DMS79 (cell line): ENCODE data around the gene KIAA1614.

Experiments
- DNase-seq: peaks from one replicate; lab custom pipeline; 2025; lab: John Stamatoyannopoulos, UW

KIAA1614 gene

DNA sequence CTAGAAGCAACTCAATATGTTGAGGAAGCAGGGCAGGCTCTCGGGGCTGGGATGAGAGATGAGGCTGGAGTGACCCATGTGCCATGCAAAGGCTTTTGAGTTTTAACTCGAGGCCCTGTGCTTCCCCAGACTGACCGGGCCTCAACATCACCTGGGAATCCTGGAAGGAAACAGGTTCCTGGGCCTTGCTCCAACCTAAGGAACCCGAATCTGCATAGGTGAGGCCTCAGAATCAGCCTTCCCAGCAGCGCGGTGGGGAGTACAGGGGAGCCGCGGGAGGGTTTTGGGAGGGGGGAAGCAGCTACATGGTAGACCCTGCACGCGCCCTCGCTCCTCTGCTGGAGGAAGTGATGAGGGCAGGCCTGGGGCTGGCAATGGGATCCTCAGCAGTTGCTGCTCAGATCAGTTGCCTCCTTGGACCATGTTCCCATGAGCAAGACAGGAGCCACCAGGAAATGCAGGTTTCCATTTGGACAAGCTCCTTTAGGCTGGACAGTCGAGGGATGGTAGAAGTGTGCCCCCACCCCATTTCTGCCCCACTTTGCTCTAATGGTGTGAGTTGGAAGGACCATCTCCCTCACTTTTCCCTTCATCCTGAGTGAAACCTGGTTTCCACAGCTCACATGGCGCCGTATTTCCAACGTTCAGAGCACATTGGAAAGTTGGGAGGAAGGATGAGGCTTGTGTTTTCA lies 4.5 kb upstream of the KIAA1614 start:
- DNase-seq = no peak

DNA sequence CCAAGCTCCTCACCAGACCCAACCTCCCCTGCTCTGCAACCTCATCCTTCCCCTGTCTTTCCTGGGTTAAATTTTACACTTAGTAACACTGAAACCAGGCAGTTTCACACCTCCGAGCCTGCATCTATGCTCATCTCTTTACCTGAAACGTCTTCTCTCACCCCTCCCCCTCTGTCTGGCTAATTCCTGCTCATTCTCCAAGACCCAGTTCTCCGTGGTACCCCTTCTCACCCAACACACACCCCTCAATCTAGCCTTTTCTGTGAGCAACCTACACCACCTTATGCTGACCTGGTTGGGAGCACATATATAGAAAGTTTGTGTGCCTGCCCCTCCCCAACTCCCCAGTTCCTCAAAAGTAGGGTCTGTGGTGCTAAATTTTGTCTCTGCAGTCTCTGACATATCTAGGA lies 3.7 kb upstream of the KIAA1614 start:
- no peak for DNase-seq

DNA sequence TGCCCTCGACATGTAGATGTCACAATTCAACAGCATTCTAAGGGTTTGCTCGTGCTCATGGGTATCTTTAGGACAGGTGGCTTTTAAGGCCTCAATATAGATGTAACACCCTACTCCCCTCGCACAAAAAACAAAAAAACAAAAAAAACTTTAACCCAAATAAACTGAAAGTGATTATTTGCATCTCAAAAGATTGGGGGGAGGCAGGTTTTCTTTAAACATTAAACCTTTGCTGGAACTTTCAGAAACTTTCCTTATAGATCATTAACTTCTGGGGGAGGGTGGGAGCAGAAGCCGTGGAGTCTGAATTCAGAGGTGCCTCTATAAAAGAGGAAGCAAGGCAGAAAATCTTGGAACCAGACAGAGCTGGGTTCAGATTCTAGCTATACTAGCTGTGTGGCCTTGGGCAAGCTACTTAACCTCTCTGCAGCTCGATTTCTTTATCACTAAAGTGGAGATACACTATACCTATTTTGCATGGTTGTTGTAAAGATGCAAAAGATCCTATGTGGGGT lies 3.2 kb upstream of the KIAA1614 start:
- no peak for DNase-seq

DNA sequence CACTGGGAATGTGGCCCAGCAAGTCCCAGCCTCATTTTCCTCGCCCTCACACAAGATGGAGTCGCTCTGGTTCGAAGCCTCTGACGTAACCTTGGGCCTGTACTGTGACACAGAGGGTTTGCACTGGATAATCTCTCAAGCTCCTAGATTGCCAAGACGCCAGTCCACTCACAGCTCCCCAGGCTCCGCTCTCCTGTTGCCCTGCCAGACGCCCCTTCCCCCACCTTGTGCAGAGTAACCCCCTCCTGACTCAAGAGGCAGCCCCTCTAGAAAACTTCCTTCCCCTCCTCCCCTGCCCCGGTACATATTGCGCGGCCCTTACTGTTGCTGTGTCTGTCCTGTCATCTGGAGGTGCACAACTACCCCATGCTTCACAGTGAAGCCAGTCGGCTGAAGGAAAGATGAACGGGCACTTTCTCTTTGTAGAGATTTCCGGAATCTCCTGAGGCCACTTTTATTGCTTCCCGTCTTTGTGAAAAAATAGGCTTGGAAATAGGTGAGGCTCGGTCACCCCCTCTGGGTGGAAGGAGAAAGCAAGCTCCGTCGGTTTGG lies 981 bp upstream of the KIAA1614 start:
- DNase-seq = peak; percentile 49

DNA sequence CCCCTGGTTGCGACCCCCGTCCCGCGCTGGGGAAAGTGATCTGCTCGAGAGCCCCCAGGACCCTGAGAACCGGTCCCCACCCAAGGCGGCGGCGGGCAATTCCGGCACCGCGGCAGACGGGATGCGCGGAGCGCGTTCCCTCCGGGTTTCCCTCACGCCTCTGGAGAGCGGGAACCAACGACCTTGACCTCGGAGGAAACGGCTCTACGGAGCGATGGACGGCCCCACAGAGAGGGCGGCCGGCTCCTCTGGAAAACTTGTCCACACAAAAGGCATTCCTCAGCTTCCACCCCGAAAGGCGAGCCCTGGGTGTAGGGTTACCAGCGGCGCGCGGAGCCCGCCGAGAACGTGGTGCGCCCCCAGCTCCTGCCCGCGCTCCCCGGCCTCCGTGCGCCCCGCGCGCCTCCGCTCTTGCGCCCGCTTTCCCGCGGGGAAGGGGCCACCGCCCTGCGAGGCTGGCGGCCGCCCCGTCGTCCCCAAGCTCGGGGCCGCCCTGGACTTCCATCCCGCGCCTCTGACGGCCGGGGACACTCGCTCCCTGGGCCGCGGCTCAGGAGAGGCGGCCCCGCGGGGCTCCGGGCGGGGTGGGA lies 391 bp upstream of the KIAA1614 start:
- no peak for DNase-seq

DNA sequence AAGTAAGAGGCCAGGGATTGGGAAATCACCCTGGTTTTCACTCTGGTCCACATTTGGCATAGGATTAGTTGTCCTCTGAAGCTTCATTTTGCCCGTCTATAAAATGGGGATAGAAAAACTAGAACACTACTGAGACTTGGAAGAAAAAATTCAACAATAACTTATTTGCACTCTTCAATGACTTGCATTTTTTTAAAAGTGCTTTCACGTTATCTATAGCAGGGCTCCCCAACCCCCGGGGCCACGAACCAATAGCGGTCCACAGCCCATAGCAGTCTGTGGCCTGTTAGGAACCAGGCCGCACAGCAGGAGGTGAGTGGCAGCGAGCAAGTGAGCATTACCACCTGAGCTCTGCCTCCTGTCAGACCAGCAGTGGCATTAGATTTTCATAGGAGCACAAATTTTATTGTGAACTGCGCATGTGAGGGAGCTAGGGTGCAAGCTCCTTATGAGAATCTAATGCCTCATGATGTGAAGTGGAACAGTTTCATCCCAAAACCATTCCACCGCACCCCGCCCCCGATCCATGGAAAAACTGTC lies 2.8 kb downstream of the KIAA1614 start:
- no peak for DNase-seq

DNA sequence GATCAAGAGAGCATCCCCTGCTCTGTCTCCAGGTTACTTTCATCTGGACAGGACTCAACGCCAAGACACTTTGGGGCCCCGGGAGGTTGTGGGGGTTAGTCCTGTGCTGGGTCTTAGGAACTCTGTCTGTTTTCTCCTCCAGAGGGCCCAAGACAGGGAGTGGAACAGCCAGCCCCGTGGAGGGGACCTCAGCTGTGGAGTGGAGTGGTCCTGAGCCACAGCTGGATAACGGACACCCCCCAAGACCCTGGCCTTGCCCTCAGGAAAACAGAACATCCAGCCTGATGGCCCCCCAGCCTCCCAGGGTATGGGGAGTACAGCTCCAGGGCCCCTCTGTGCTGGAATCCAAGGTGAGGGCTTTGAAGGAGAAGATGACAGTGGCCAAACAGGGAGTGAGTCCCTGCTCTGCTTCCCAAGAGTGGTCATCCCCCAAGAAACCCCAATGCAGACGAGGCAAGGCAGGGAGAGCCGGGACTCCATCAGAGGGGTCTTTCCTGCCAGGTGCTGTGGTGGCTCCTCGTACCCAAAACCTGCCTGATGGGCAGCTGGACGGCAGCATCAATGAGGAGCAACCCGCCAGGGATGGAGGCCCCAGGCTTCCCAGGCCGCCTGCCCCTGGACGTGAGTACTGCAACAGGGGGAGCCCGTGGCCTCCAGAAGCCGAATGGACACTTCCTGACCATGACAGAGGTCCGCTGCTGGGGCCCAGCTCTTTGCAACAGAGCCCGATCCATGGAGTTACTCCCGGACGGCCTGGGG lies 3.5 kb downstream of the KIAA1614 start:
- DNase-seq = no peak

DNA sequence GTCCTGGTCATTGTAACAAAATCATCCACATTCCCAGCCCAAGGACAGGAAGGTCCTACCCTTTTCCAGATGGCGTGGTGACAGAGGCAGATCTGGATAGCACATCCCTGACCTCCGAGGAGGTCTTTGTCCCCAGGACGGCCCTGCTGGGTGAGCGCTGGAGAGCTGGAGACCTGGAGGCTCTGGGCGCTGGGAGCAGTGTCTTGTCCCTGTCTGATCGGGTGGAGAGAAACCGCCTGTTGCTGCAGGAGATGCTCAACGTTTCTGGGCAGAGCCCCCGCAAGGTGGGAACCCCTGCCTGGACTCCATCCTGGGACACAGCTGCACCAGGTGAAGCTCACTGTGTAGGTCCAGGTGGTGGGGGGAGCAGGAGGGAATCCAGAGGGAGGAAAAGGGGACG lies 4.1 kb downstream of the KIAA1614 start:
- DNase-seq = no peak

DNA sequence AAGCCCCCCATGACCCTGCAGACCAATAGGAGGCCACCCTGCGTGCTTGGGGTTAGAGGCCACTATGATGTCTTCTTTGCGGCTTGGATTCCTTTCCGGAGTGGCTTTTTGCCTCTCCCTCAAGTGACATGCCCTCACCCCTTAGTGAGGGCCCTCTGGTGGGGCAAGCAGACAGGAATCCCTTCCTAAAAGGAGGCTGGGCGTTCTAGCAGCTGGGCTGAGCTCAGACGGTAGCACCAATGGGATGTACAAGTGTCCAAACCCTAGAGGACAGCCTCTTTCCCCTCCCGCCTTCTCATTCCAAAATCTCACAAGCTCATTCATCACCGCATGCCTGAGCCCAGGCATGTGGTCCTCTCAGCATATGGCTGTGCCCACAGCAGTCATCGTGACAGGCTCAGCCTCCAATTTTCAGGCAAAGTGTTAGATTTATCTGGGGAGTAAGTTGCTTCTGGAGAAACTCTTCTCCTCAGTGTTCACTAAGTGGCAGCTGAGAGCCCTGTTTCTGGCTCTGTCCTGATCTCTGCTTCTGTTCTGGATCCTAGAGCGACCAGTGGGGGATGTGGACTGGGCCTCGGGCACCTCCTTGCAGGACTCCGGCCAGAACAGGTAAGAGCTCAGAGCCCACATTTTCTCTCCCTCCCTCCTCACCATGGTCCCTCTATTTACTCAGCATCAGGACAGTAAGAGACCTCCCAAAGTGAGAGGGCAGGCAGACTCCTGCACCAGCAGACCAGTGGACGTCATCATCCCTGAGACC lies 4.8 kb downstream of the KIAA1614 start:
- no peak for DNase-seq

DNA sequence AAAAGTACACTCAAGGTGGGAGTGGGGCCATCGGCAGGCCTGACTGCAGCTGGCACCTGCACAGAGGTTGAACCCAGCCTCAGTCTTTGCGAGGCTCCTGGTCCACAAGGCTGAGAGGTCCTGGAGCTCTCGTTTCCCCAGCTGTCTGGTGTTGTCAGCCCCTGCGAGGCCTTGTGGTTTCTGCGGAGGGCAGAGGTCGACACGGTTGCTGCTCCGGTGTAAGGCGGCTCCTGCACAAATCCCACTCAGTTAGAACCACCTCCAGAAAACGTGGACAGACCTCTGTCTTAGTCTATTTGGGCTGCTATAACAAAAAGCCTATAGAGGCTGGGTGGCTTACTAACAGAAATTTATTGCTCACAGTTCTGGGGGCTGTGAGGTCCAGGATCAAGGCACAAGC lies 5.8 kb downstream of the KIAA1614 start:
- no peak for DNase-seq

DNA sequence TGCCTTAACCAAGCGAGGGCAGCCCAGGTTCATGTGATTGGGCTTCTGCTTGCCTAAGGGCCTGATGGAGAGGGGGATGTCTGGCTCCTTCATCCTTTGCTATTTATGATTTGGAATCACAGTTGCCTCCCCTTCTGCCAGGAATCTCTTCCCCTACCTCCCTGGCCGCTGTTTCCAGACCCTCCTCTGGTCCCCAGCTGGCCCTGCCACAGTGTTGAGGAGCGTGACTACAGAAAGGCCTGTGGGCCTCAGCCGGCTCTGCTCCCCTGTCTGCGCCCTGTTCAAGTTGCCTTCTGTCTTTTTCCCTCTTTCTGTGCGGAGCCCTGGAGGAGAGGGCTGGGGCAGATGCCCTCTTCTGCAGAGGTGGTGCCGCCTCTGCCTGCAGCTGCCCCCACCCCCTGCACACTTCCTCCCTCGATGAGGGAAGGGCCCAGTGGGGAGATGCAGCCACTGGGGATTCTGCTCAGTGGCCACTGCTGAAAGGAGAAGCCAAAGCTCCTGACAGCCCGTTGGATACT lies 6.5 kb downstream of the KIAA1614 start:
- no peak for DNase-seq

DNA sequence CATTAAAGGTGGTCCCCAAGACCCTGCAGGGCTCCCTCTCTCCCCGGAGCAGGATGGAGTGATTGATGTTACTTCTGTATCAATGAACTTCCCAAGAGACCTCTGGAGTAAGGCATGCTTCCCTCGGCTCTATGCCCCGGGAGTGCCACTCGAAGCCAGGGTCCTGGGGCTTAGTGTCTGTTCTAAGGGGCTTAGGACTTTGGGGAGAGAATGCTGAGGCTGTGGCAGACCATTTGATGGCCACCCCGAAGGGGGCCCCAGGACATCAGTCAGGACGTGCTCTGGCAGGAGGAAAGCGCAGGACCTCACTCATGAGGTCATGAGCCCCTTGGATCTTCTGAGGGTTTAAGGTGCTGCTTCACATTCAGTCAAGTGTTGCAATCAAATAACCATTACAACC lies 7.5 kb downstream of the KIAA1614 start:
- no peak for DNase-seq

DNA sequence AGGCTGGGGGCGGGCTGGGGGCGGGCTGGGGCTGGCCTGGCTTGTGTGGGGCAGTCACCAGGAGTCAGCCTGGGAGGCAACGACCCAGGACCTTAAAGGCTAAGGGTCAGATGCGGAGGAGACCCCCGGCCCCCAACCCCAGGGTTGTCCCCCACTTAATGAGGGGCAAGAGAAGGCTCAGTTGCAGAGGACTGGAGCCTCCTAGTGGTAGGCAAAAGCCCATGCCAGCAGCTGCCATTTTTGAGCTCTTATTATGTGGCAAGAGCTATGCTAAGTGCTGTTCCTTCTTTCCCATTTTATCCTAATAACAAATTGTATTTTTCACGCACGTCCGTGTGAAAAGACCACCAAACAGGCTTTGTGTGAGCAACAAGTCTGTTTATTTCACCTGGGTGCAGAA lies 8.0 kb downstream of the KIAA1614 start:
- DNase-seq = no peak

DNA sequence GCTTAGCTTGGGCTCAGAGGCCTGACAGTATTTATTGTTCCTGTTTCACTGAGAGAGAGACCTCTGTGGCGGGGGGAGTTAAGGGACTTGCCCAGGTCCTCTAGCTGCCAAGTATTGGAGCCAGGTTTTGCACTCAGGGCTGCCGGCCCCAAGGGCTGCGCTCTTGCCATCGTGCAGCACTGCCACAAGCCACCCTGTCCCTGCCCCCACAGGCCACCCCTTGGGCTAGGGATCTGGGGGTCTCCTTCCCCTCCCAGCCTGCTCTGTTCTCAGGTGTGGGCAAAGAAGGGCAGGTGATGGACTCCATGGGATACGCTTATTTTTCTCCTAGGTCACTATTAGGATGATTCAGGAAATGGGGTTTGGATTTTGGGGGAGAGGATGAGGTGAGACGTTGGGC lies 8.7 kb downstream of the KIAA1614 start:
- no peak for DNase-seq

DNA sequence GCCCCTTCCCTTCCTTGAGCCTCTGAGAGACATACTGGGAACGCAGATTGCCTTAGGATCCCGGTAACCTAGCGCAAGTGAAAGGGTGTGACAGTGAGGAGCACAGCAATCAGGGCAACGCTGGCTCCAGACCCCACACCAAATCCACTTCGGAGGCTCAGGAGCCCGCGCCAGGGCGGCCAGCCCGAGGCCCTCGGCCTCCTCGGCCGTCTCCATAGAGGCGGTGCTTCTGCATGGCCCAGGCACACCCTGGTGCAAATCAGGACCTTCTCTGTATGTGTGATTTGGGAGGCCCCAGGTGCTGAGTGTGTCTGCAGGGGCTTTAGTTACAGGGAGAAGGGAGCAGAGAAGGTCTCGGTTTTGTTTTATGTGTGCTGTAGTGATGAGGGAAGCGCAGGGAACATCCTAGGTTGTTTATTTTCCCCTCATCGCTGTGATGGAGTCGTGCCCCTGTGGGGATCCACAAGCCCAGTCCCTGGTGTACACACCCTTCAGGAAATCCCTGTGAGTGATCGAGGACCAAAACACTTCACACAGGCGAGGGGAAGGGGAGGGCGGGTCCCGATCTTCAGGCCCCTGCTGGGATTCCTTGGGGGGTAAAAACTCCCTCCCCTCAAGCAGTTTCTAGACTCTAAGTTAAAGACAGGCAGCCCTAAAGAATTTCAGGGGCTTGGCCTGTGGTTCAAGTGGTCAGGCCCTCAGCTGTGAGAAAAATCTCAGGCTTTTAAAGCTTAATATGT lies 9.4 kb downstream of the KIAA1614 start:
- no peak for DNase-seq

DNA sequence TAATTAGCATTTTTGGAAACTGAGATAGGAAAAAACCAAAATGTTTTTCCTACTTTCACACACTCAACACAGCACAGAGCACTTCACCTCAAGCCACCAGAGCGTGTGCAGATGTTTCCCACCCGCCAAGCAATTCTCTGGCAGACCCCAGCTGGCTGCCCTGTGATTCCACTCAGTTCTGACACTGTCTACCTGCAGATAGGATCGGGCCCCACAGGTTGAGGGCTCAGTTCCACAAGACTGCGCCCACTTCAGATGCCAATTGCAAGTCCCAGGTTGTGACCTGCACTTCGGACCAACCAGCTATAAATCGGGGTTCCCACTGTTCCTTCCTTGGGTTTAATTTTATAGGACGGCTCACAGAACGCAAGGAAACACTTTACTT lies 9.9 kb downstream of the KIAA1614 start:
- no peak for DNase-seq

DNA sequence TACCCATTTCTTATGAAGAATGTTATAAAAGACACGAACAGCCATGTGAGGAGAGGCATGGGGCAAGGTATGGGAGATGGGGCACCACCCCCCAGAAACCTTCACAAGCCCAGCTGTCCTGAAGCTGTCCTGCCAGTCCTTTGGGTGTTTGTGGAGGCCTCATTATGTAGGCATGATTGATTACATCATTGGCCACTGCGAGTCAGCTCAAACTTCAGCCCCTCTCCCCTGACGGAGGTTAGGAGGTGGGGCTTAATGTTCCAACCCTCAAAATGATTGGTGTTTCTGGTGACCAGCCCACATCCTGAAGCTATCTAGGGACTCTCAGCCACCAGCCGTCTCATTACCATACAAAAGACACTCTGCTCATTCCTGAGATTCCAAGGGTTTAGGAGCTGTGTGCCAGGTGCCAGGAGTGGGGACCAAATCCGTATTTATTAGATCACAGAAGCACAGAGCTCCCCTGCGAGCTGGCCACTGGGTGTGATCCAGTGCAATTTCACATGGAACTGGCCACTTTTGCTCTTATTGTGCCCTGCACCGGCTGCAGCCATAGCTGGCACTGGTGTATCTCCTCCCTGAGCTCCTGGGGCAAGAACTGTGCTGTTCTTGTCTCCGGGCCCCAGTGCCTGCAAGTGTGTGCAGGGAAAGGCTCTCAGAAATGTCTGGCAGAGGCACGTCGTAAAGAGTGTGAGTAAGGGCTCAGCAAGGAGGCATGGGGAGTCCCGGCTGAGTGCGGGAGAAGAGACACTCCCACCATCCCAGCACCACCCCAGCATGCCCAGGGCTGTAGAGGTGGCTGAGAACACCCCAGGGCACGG lies 10.5 kb downstream of the KIAA1614 start:
- no peak for DNase-seq

DNA sequence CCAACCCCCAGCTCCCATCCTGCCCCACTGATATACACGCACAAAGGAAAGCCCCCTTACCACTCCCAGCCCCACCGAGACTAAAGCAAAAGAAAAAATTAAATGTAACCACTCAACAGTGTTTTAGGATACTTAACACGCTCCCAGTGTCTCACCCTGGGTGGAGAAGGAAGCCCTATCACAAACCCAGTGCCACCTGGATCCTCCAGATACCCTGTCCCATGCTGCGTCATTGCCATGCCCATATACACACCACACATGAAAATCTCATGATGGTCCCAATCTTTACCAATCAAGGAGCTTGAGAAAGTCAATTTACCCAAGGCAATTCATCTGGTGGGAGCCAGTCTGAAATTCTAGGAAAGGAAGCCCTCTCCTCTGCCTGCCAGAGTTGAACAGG lies 11.2 kb downstream of the KIAA1614 start:
- DNase-seq = no peak

DNA sequence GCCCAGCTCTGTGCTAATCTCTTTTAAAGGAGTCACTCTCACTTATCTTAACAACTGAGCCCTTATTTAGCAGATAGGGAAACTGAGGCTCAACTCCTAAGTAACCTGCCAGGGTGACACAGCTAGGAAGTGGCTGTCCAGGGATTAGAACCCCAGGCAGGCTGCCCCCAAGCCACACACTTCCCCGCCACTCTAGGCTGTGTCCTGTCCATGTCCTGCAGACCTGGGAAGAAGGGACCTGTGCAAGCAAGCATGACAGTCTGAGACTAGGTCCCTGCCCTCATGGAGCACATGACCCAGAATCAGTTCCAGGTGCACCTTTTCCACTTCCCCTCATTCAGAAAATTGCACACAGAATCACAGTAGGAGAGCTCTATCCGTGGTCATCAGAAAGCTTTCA lies 12.2 kb downstream of the KIAA1614 start:
- no peak for DNase-seq

DNA sequence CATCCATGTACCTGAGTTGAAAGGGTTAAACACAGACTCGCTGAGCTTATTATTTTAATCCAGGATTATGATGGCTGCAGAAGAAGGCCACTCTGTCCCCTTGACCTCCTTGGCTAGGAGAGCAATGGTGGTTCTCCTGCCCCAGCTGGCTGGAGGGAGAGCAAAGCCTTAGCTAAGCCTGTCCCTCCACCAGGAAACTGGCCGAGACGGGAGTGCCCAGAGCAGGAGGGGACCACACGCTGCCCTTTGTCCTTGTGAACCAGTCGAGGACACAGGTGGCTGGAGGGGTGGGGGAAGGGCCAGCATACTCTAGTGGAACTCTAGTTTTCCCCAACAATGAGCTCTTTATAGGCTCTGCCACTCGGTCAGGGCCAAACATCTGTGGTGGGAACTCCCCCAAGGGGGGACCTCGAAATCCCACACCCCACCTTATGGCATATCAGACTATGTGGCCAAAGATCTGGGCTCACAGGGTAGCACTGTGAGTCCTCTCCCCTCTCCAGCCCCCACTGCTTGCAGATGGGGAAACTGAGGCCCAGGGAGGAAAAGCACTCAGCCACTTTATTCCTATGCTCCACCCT lies 12.9 kb downstream of the KIAA1614 start:
- DNase-seq = no peak
